Mononuclear cell (primary cell): ENCODE data around the gene GPR15. TPM values are rescaled to one million over a fixed set of nuclear protein-coding genes. Genes with fewer than 3 reads are reported as not detected.
A peak's percentile ranks its signal among the peaks of the same experiment; 100 is the strongest.

Experiments used
- H3K27me3 ChIP-seq: 2 replicates; pipeline ENCODE4 v1.6.0; 2011; ENCODE audit warnings: low read length, control low read depth; ENCODE audit not compliant: insufficient read depth
- H3K4me1 ChIP-seq: 2 replicates; pipeline ENCODE4 v1.5.1; 2011; ENCODE audit warnings: mild to moderate bottlenecking, low read length, control low read depth; ENCODE audit not compliant: insufficient read depth
- H3K4me3 ChIP-seq: 2 replicates; pipeline ENCODE4 v1.5.1; 2011; ENCODE audit warnings: mild to moderate bottlenecking, low read length, moderate library complexity
- H3K9me3 ChIP-seq: 2 replicates; pipeline ENCODE4 v1.5.1; 2011; ENCODE audit warnings: low read depth, mild to moderate bottlenecking, control low read depth, low read length
- total RNA-seq: library from RNA; depleted of rRNA; stranded (reverse); fragments of >200 nt; gene quantifications from one replicate; pipeline ENCODE4 v1.2.3, GENCODE V29; 2012

The GPR15 gene
- 40.1 TPM for total RNA-seq

DNA sequence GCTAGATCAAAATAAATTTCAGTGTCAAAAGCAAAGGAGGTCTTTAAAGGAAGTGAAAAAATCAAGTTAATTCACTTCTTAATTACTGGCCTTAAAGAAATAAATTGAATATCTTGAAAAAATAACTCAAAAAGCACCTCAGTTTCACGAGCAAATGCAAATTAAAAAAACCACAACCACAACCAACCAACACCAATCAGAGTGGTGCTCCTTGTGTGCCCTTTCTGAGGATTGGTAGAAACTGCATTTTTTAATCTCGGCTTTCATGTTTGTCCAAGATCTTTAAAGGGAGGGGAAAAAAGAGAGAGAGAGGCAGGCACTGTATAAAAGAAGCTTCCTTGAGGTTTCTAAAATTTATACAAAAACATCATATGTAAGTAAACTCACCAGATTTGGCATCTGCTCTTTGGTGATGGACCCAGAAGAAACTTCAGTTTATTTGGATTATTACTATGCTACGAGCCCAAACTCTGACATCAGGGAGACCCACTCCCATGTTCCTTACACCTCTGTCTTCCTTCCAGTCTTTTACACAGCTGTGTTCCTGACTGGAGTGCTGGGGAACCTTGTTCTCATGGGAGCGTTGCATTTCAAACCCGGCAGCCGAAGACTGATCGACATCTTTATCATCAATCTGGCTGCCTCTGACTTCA, at the start of gene GPR15:
Gene GPR15 (plus strand): TSS at position 357 of the 653 bp plus-strand sequence. CDS start 56 bp downstream, at position 413.
- Histone ChIP-seq H3K4me1 (no peaks in the 10 kb centered on the region), H3K27me3 (no peaks in the 10 kb centered on the region), H3K4me3 (peak within 1 kb of the TSS; percentile 4), H3K9me3 (no peaks in the 10 kb centered on the region)

- H3K4me3 ChIP-seq = no peak overlapping the region
- peaks cover 16% of the 10 kb centered on the region for H3K9me3 ChIP-seq
- no peaks in the 10 kb centered on the region for H3K27me3 ChIP-seq
- no peaks in the 10 kb centered on the region for H3K4me1 ChIP-seq
These were observed 48.9 kb upstream of the GPR15 start for GRCh38 chr3:98482717-98483482.

DNA sequence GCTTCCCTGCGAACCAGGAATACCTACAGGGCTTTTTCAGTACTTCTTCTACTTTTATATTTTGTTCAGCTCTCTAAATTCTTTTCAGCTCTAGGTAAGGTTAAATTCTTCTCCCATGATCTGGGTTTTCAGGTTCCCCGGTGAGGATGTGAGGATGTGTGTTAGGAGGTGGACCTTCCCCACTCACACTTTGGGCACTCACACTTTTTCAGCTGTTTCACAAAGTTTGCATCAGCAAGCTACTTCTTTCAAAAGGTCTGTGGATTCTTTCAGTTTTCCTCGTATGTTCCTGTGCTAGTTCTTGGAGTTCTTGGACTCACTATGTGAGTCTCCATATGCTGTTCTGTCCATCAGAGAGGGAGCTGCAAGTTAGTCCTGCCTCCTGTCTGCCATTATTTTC, 48.2 kb upstream of the GPR15 start:
- peaks cover 22% of the 10 kb centered on the region for H3K9me3 ChIP-seq
- peaks cover 3% of the 10 kb centered on the region for H3K27me3 ChIP-seq
- H3K4me1 ChIP-seq = no peaks in the 10 kb centered on the region
- H3K4me3 ChIP-seq = no peak overlapping the region

DNA sequence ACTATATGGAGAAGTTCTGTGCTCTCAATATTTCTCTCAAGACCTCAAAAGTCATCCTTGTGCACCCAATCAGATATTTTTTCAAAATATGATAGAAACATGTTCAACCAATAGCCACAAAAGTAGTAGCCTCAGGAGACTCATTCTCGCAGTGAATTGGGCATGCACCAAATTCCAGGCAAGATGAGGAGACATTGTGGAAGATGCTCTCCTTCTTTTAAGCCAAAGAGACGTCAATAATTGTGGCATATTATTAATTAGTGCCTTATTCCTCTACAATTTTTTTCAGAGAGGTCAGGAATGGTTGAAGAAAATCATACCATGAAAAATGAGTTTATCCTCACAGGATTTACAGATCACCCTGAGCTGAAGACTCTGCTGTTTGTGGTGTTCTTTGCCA, 34.4 kb upstream of the GPR15 start, which contains the start of gene OR5K2:
Gene OR5K2 (plus strand): TSS at position 301 of the 400 bp plus-strand sequence. CDS start 0 bp downstream, at position 301.
- no peaks in the 10 kb centered on the region for H3K4me1 ChIP-seq
- H3K4me3 ChIP-seq = no peak within 1 kb of the TSS
- H3K9me3 ChIP-seq = no peaks in the 10 kb centered on the region
- no peaks in the 10 kb centered on the region for H3K27me3 ChIP-seq

DNA sequence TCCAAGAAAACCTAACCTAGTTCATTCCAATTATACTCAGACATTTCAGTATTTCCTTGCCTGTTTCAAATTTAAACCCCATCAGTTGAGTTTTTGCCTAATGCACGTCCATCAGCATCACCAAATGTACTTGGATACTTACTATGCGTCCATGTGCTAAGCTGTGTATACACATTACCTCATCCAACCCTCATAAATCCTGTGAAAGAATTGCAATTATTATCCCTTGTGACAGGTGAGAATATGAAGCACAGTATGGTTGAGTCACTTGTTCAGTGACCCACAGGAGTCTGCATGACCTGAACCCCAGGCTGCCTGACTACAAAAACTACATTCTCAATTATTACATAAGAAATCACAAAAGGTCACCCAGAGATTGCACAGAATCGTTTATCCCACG, 31.8 kb upstream of the GPR15 start:
- H3K9me3 ChIP-seq = no peaks in the 10 kb centered on the region
- H3K27me3 ChIP-seq = no peaks in the 10 kb centered on the region
- no peaks in the 10 kb centered on the region for H3K4me1 ChIP-seq
- H3K4me3 ChIP-seq = no peak overlapping the region

GRCh38 chr3:98501270-98501669, 30.5 kb upstream of the GPR15 start:
- no peak overlapping the region for H3K4me3 ChIP-seq
- H3K4me1 ChIP-seq = no peaks in the 10 kb centered on the region
- H3K27me3 ChIP-seq = no peaks in the 10 kb centered on the region
- H3K9me3 ChIP-seq = no peaks in the 10 kb centered on the region

DNA sequence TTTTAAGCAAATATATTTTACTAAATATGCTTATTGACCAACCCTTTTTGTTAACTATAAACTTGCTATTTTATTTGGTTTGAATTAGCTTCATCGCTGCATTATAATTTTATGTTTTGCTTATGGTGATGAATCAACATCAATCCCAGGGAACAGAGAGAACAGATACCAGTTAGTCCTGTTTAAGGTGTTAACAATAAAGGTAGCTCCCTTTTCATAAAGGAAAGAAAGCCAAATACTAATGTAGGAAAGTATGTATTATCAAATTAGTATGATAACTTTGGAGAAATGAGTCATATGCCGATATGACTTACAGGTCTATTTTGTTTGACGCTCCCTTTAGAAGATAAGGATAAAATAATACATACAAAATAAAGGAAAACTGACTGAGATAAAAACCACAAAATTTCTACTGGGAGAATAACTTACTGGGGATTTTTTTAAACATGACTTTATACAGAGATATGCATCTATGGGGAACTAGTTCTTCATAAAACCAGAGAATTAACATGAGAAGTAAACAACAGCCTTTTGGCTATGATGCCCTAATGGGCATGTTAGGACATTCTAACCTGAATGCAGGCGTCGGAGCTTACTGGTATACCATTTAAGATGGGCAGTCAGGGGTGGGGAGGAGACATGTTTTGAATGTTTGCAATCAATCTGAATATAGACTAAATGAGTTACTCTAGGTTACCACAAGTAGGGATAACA, 29.8 kb upstream of the GPR15 start:
- Histone ChIP-seq H3K4me1 (no peaks in the 10 kb centered on the region), H3K9me3 (no peaks in the 10 kb centered on the region), H3K4me3 (no peak overlapping the region), H3K27me3 (no peaks in the 10 kb centered on the region)

GRCh38 chr3:98504539-98504938, 27.2 kb upstream of the GPR15 start:
- no peak overlapping the region for H3K4me3 ChIP-seq
- H3K4me1 ChIP-seq = no peaks in the 10 kb centered on the region
- H3K27me3 ChIP-seq = no peaks in the 10 kb centered on the region
- no peaks in the 10 kb centered on the region for H3K9me3 ChIP-seq

GRCh38 chr3:98508582-98508981, 23.2 kb upstream of the GPR15 start:
- H3K27me3 ChIP-seq = no peaks in the 10 kb centered on the region
- H3K4me1 ChIP-seq = peaks cover 6% of the 10 kb centered on the region
- no peak overlapping the region for H3K4me3 ChIP-seq
- H3K9me3 ChIP-seq = no peaks in the 10 kb centered on the region

DNA sequence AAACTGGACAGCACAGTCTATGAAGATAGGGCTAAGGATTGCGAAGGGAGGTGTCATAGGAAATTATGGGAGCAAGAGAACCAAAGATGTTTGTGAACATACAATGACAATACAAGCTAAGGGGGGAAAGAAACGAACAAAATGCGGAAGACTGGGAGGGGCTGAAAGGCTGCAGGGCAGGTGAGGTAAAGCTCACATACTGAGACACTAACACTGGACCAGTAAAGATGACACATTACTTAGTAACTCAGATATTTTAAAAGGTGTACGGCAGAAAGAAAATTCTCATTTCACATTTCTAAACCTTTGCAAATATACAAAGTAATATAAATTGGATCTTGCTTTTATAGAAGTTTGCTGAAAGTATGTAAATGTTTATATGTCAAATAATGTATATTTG, 19.2 kb upstream of the GPR15 start:
- peaks cover 9% of the 10 kb centered on the region for H3K4me1 ChIP-seq
- H3K27me3 ChIP-seq = no peaks in the 10 kb centered on the region
- no peaks in the 10 kb centered on the region for H3K9me3 ChIP-seq
- H3K4me3 ChIP-seq = no peak overlapping the region

DNA sequence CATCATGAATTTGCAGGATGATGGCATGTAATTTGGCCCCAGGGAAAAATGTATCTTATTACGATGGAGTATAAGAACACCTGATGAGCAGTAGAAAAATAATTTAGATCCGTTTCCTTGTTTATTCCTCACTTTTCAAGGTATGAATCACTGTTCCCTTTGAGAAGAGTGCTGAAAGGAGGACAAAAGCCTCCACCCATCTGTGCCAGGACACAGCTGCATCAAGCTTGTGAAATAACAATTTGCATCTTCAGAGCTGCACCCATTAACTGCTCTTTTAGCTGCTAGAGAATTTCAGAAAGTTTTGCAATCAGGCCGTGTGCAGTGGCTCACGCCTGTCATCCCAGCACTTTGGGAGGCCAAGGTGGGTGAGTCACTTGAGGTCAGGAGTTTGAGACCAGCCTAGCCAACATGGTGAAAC, 18.7 kb upstream of the GPR15 start:
- H3K4me1 ChIP-seq = peaks cover 9% of the 10 kb centered on the region
- no peaks in the 10 kb centered on the region for H3K9me3 ChIP-seq
- no peak overlapping the region for H3K4me3 ChIP-seq
- H3K27me3 ChIP-seq = no peaks in the 10 kb centered on the region

GRCh38 chr3:98513736-98514135, 18.0 kb upstream of the GPR15 start:
- peaks cover 9% of the 10 kb centered on the region for H3K4me1 ChIP-seq
- no peaks in the 10 kb centered on the region for H3K9me3 ChIP-seq
- no peak overlapping the region for H3K4me3 ChIP-seq
- H3K27me3 ChIP-seq = no peaks in the 10 kb centered on the region

- H3K4me3 ChIP-seq = no peak overlapping the region
- no peaks in the 10 kb centered on the region for H3K27me3 ChIP-seq
- peaks cover 16% of the 10 kb centered on the region for H3K4me1 ChIP-seq
- H3K9me3 ChIP-seq = no peaks in the 10 kb centered on the region
These were observed 16.8 kb upstream of the GPR15 start for GRCh38 chr3:98514948-98515347.

DNA sequence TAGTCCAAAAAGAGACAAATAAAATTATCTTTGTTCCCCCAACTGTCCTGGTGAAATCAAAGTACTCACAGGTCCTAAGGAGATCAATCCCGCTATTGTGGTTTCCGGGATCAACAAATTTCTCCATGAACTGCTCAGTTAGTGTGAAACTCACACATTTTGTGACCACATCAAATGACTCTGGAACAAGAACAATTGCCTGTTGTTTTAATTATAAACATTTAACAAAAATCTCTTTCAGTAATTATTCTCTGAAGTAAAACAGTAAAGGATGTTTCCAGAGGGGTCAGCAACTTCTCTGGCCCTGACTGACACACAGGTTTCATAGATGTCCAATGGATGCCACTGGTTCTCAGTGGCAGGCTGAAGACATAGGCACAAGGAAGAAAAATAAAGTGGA, 13.0 kb upstream of the GPR15 start:
- Histone ChIP-seq H3K4me1 (peaks cover 20% of the 10 kb centered on the region), H3K9me3 (no peaks in the 10 kb centered on the region), H3K27me3 (no peaks in the 10 kb centered on the region), H3K4me3 (no peak overlapping the region)

GRCh38 chr3:98519351-98519750, 12.4 kb upstream of the GPR15 start:
- H3K4me1 ChIP-seq = peaks cover 20% of the 10 kb centered on the region
- no peaks in the 10 kb centered on the region for H3K9me3 ChIP-seq
- H3K4me3 ChIP-seq = no peak overlapping the region
- H3K27me3 ChIP-seq = no peaks in the 10 kb centered on the region
